BLaER1 treated with 17β-estradiol and CSF1 and Interleukin-3, amounts not matched to agents 10 nM and 100 nM (cell line): Measurements from ENCODE around the gene SLX4IP.

Experiments used
- H3K27ac ChIP-seq, 11 experiments: shearing (Covaris generic); formaldehyde crosslinking; 2 replicates each; pipeline ENCODE4 v1.8.1; 2022
- H3K27me3 ChIP-seq, 11 experiments: shearing (Covaris generic); formaldehyde crosslinking; 2 replicates each; pipeline ENCODE4 v1.8.1; 2022
- H3K36me3 ChIP-seq, 11 experiments: shearing (Covaris generic); formaldehyde crosslinking; 2 replicates each; pipeline ENCODE4 v1.8.1; 2022
- H3K4me1 ChIP-seq, 10 experiments: shearing (Covaris generic); formaldehyde crosslinking; 2 replicates each; pipeline ENCODE4 v1.8.1; 2022
- H3K4me2 ChIP-seq, 11 experiments: shearing (Covaris generic); formaldehyde crosslinking; 2 replicates each; pipeline ENCODE4 v1.8.1; 2022
- H3K4me3 ChIP-seq, 10 experiments: shearing (Covaris generic); formaldehyde crosslinking; 2 replicates each; pipeline ENCODE4 v1.8.1; 2022
- H3K9ac ChIP-seq, 11 experiments: shearing (Covaris generic); formaldehyde crosslinking; 2 replicates each; pipeline ENCODE4 v1.8.1; 2022
- H3K9me3 ChIP-seq, 11 experiments: shearing (Covaris generic); formaldehyde crosslinking; replicated peaks in 1 of 11; 2 replicates each; pipeline ENCODE4 v1.8.1; 2022
- H4K20me1 ChIP-seq, 11 experiments: shearing (Covaris generic); formaldehyde crosslinking; 2 replicates each; pipeline ENCODE4 v1.8.1; 2022
- Cebpa-rat ChIP-seq, 11 experiments: shearing (Covaris generic); IDR thresholded peaks; 2 replicates each; pipeline ENCODE4 v1.8.1; 2022

SLX4IP gene

DNA sequence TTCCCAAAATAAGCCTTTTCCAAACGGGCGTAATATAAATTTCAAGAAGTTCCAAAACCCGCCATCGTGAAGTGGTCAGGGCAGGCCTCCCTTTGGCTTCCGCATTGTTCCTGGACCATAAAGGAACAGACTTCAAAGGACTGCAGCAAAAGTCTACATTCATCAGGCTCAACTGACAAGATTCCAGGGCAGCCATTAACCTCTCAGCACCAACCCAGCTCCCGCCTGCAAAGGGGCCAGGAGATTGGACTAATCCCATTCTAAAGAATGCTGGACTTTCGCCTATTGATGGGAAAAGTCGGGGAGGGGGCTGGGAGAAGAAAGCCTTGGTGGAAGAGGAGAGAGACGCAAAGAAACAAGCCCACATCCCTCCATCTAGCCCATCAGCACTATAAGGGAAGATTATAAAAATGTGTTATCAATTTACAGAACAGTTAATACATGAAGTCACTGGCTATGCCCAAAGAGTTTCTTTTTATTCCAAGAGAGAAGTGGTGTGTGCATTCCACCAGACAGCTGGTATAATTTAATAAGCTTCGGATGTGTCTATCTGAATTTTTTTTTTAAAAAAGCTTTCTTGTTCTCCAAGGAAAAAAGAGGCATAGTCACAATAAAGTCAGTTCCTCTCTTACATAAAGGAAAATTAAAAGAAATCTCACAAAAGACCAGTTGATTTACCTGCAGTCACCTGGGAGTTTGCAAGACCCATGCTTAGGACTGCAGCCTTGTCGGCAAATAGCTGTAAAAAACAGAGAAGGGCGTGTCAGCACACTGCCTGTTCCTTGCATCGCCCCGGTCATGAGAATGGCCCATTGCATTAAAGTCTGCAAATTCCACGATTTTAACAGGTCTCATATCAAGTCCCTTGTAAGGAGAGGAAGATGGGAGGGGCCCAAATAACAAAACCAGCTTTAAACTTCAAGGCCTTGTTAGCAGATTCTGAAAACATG, 220.9 kb downstream of the SLX4IP start:
- TF ChIP-seq Cebpa-rat (IDR thresholded peaks at IDR 0.05), result no peak
- Histone ChIP-seq H3K4me1 (peaks cover 4 to 15% (median 11%) of the 10 kb centered on the region in 10 experiments; a peak in 16 of 20 replicates), H3K27ac (no peak overlapping the region), H3K9me3 (no peaks in the 10 kb centered on the region), H3K9ac (no peak overlapping the region), H3K4me3 (no peak overlapping the region), H3K36me3 (peaks cover 0 to 89% (median 17%) of the 10 kb centered on the region in 11 experiments; a peak in 12 of 22 replicates), H3K4me2 (no peak overlapping the region), H3K27me3 (no peaks in the 10 kb centered on the region), H4K20me1 (peaks cover 0 to 40% (median 4%) of the 10 kb centered on the region in 11 experiments; a peak in 6 of 22 replicates)

DNA sequence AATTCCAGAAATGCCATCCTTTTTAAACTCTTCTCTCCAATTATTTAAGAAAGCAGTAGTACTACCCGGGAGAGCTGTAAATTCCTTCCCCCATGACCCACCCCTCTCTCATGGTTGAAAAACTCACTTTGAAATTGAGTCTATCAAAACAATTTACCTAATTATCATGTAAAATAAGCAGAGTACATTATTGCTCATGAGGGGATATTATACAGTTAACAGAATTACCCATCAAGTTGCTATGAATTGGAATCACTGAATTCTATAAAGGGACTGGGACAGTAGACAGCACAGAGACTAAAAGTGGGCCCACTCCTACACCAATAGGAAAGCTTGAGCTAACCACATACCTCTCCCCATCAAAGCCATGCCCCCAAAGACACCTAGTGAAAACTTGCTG, 222.3 kb downstream of the SLX4IP start:
- TF ChIP-seq Cebpa-rat (IDR thresholded peaks at IDR 0.05), result no peak
- Histone ChIP-seq H3K27me3 (no peaks in the 10 kb centered on the region), H4K20me1 (peaks cover 0 to 43% (median 0%) of the 10 kb centered on the region in 11 experiments; a peak in 5 of 22 replicates), H3K27ac (no peak overlapping the region), H3K36me3 (peaks cover 0 to 87% (median 27%) of the 10 kb centered on the region in 11 experiments; a peak in 12 of 22 replicates), H3K4me1 (peaks cover 0 to 12% (median 8%) of the 10 kb centered on the region in 10 experiments; a peak in 14 of 20 replicates), H3K4me2 (no peak overlapping the region), H3K9me3 (no peaks in the 10 kb centered on the region), H3K9ac (no peak overlapping the region), H3K4me3 (no peak overlapping the region)

DNA sequence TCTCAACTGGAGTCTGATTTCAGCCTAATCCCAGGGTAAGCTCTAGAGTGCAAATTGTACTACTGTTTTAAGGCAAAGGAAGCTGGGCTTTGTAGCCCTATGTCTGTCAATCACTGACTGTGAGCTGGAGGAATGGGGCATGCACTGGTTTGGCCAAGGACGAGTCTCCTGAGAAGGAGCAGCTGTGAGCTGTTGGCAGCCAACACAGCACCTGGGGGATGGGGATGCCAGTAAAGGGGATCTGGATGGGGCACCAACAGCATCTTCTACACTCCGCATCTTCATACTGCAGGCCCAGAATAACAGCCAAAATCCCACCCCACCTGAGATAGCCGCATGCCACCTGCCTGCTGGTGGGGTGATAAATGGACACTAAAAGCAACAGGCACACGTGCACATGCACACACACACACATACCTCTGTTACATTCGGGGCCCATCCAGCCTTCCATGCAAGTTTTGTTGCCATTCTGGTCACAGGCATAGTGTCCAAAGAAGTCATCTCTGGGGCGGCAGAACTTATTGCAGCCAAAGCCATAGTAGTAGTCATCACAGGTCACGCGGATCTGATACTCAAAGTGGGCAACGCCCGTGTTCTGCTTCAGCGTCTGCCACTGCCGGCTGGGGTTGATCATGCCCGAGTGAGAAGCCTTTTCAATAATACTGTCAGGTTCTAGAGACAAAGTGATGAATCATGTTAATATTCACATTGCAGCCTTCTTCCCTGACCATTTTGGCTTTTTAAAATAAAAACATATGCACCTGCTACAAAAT, 223.1 kb downstream of the SLX4IP start:
- H3K4me1 ChIP-seq, result peaks cover 0 to 20% (median 14%) of the 10 kb centered on the region in 10 experiments; a peak in 17 of 20 replicates
- peaks cover 0 to 44% (median 0%) of the 10 kb centered on the region in 11 experiments; a peak in 5 of 22 replicates for H4K20me1 ChIP-seq
- no peak overlapping the region for H3K4me2 ChIP-seq
- no peak overlapping the region for H3K4me3 ChIP-seq
- no peak for TF ChIP-seq Cebpa-rat (IDR thresholded peaks at IDR 0.05)
- no peak overlapping the region for H3K27ac ChIP-seq
- H3K9me3 ChIP-seq, result no peaks in the 10 kb centered on the region
- H3K27me3 ChIP-seq, result no peaks in the 10 kb centered on the region
- H3K36me3 ChIP-seq, result peaks cover 0 to 79% (median 27%) of the 10 kb centered on the region in 11 experiments; a peak in 12 of 22 replicates
- no peak overlapping the region for H3K9ac ChIP-seq

DNA sequence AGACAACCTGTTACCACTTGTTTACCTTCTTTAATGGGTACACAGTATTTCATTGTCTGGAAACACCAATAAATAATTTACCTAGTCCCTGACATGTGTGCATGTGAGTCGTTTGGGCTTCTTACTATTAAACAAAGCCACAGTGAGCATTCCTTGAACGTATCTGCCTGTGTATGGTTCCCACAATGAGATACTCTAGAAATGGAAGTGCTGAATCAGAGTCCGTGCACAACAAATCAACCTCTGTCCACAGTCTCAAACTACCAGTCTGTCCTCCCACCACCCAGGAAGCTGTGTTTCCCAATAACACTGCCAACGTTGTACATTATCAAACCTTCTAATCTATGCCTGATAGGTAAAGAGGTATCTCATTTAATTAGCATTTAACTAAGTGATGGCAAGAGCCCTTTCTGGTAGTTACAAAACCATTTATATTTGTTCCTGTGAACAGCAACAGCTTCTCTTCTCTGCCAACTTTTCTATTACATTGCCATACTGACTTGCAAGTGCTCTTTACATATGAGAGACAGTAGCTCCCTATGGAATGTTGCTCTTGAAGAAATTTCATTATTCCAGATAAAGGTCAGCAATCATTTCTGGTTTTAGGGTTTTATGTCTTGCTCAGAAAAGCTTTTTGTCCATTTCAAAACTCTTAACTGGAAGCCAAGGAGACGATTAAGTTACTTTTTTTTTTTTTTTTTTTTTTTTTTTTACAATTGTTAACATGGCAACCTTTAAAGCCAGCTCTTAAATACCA, 223.9 kb downstream of the SLX4IP start:
- no peaks in the 10 kb centered on the region for H3K9me3 ChIP-seq
- H3K4me2 ChIP-seq, result no peak overlapping the region
- no peak overlapping the region for H3K9ac ChIP-seq
- H3K36me3 ChIP-seq, result peaks cover 0 to 84% (median 27%) of the 10 kb centered on the region in 11 experiments; a peak in 12 of 22 replicates
- H3K27ac ChIP-seq, result no peak overlapping the region
- no peak overlapping the region for H3K4me3 ChIP-seq
- no peaks in the 10 kb centered on the region for H3K27me3 ChIP-seq
- H3K4me1 ChIP-seq, result peaks cover 0 to 21% (median 12%) of the 10 kb centered on the region in 10 experiments; a peak in 17 of 20 replicates
- TF ChIP-seq Cebpa-rat (IDR thresholded peaks at IDR 0.05), result no peak
- peaks cover 0 to 51% (median 3%) of the 10 kb centered on the region in 11 experiments; a peak in 5 of 22 replicates for H4K20me1 ChIP-seq

DNA sequence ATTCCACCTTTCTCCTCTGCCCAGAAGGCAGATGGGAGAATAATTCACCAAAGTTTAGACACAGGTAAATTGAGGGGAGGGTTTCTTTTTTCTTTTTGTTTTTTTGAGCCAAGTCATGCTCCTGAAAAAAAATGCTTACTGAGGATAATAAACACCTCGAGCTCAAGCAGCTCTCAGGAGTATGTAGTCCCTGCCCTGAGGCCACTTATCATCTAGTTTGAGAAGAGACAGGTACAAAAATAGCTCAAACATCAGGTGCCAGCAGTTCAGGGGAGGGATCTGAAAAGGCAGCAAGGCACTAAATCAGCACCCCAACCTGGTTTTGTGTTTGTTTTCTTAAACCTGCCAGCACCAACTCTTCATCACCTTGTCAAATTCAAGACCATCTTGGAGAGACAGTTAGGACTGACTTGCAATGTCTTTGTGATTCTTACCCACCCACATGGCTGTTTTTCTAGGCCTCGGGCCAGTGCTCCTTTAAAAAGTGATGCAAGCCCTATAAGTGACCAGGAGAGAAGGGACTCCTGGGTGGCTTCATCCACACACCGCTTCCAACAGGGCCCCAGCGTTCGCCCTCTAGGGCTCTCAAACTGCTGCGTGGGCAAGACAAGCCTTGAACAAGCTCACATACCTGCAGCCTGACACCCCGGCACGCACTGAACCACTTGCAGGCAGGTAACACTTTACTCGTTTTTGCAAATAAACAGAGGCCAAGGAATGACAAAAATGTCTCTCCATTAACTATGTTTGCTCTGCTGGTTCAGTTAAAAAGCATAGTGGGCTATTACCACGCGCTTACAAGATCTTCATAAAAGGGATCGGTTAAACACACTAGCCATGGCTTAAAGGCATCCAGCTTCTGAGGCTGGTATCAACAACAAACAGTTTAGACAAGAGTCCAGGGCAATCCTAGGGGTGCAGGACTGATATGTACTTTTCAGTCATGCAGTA, 224.8 kb downstream of the SLX4IP start:
- Histone ChIP-seq H3K27ac (no peak overlapping the region), H3K4me2 (no peak overlapping the region), H3K36me3 (peaks cover 0 to 78% (median 27%) of the 10 kb centered on the region in 11 experiments; a peak in 12 of 22 replicates), H3K4me3 (no peak overlapping the region), H3K9ac (no peak overlapping the region), H3K27me3 (no peaks in the 10 kb centered on the region), H4K20me1 (peaks cover 0 to 54% (median 5%) of the 10 kb centered on the region in 11 experiments; a peak in 6 of 22 replicates), H3K4me1 (peaks cover 0 to 17% (median 11%) of the 10 kb centered on the region in 10 experiments; a peak in 16 of 20 replicates), H3K9me3 (no peaks in the 10 kb centered on the region)
- no peak for TF ChIP-seq Cebpa-rat (IDR thresholded peaks at IDR 0.05)

DNA sequence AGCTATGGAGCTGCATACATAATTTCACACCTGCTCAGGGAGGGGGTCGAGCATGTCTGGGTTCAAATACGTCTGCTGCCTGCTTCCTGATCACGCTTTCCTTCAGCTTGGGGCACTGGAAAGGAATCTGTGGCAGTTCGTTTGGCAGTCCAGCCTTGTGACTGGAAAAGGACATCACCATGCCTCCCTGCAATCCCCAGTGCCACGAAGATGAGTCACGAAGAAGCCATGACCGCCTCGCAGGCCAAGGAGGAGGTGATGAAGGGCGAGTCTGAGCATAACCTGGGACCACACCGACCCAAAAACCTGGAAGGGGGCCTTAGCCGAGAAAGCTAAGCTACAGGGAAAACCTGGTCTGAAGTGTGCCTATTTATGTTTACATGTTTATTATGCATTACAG, 225.6 kb downstream of the SLX4IP start:
- H3K27ac ChIP-seq, result no peak overlapping the region
- no peaks in the 10 kb centered on the region for H3K9me3 ChIP-seq
- H3K4me2 ChIP-seq, result no peak overlapping the region
- H4K20me1 ChIP-seq, result peaks cover 0 to 59% (median 5%) of the 10 kb centered on the region in 11 experiments; a peak in 7 of 22 replicates
- peaks cover 0 to 17% (median 11%) of the 10 kb centered on the region in 10 experiments; a peak in 16 of 20 replicates for H3K4me1 ChIP-seq
- H3K27me3 ChIP-seq, result no peaks in the 10 kb centered on the region
- H3K9ac ChIP-seq, result no peak overlapping the region
- peaks cover 0 to 72% (median 27%) of the 10 kb centered on the region in 11 experiments; a peak in 12 of 22 replicates for H3K36me3 ChIP-seq
- TF ChIP-seq Cebpa-rat (IDR thresholded peaks at IDR 0.05), result no peak
- no peak overlapping the region for H3K4me3 ChIP-seq

DNA sequence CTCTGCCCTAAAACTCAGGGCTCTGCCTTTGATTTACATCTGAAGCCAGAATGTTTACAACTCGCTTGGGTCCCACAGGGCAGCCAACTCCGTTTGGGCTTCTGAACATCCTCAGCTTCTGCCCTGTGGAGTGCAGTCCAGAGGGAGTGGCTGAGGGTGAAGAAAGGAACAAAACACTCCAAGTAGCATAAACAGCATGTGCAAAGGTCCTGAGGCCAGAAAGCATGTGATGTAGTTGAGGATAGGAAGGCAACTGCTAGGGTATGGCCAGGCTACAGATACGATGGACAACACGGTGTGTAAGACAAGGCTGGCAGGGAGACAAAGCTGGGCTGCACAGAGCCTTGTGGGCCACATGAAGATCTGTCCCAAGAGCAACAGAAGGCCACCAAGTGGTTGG, 226.2 kb downstream of the SLX4IP start:
- Histone ChIP-seq H3K36me3 (peaks cover 0 to 70% (median 27%) of the 10 kb centered on the region in 11 experiments; a peak in 12 of 22 replicates), H3K9me3 (no peaks in the 10 kb centered on the region), H3K27me3 (no peaks in the 10 kb centered on the region), H3K4me1 (peaks cover 0 to 17% (median 11%) of the 10 kb centered on the region in 10 experiments; a peak in 16 of 20 replicates), H3K9ac (no peak overlapping the region), H3K27ac (no peak overlapping the region), H4K20me1 (peaks cover 0 to 59% (median 6%) of the 10 kb centered on the region in 11 experiments; a peak in 7 of 22 replicates), H3K4me2 (no peak overlapping the region), H3K4me3 (no peak overlapping the region)
- TF ChIP-seq Cebpa-rat (IDR thresholded peaks at IDR 0.05), result no peak
